NCI-H69 (cell line): ENCODE results near the gene LTO1.

ENCODE experiments used
- DNase-seq: peaks from one replicate; lab custom pipeline; 2025; lab: John Stamatoyannopoulos, UW

Gene LTO1

GRCh38 chr11:69677749-69678148 is 2.6 kb upstream of the LTO1 start:
- no peak for DNase-seq

GRCh38 chr11:69674267-69674885 is 777 bp downstream of the LTO1 start:
- DNase-seq, result peak; percentile 66

- no peak for DNase-seq
Measured at GRCh38 chr11:69671734-69672465, 3.3 kb downstream of the LTO1 start.

GRCh38 chr11:69670158-69670845 is 4.9 kb downstream of the LTO1 start:
- DNase-seq, result peak; percentile 78

- DNase-seq, result no peak
Measured at GRCh38 chr11:69669486-69669885, 5.7 kb downstream of the LTO1 start.

- DNase-seq, result no peak
Measured at GRCh38 chr11:69667619-69668604, 7.2 kb downstream of the LTO1 start.

- no peak for DNase-seq
Measured at GRCh38 chr11:69666752-69667536, 8.2 kb downstream of the LTO1 start.

- no peak for DNase-seq
Measured at GRCh38 chr11:69666261-69666660, 8.9 kb downstream of the LTO1 start.

- no peak for DNase-seq
Measured at GRCh38 chr11:69665669-69666068, 9.5 kb downstream of the LTO1 start.

- DNase-seq, result no peak
Measured at GRCh38 chr11:69664901-69665300, 10.3 kb downstream of the LTO1 start.

GRCh38 chr11:69664103-69664775 is 10.9 kb downstream of the LTO1 start:
- no peak for DNase-seq

GRCh38 chr11:69663326-69663725 is 11.8 kb downstream of the LTO1 start:
- DNase-seq, result no peak

GRCh38 chr11:69662806-69663205 is 12.3 kb downstream of the LTO1 start:
- DNase-seq, result no peak

- no peak for DNase-seq
Measured at GRCh38 chr11:69662021-69662698, 13.0 kb downstream of the LTO1 start.

- no peak for DNase-seq
Measured at GRCh38 chr11:69661413-69661715, 13.8 kb downstream of the LTO1 start.

- DNase-seq, result no peak
Measured at GRCh38 chr11:69660001-69660500, 15.1 kb downstream of the LTO1 start.

GRCh38 chr11:69659591-69659990 is 15.6 kb downstream of the LTO1 start:
- no peak for DNase-seq

GRCh38 chr11:69658626-69659450 is 16.3 kb downstream of the LTO1 start:
- peak; percentile 9 for DNase-seq
